NB4 (cell line): ENCODE measurements around the gene FRAS1.

ENCODE experiments used
- CTCF ChIP-seq: IDR thresholded peaks from one replicate; pipeline ENCODE4 v1.5.1; 2012; ENCODE audit warnings: low read depth, low read length
- MAX ChIP-seq: IDR thresholded peaks from 2 replicates; pipeline ENCODE4 v1.6.1; 2011; ENCODE audit warnings: low read depth, low read length
- POLR2A ChIP-seq: IDR thresholded peaks from 2 replicates; pipeline ENCODE4 v1.6.1; 2011; ENCODE audit warnings: mild to moderate bottlenecking; ENCODE audit not compliant: insufficient read length; ENCODE audit errors: extremely low read depth

GRCh38 chr4:78024576-78025091 is 32.5 kb upstream of the FRAS1 start:
- TF ChIP-seq CTCF (no peak), POLR2A (no peak), MAX (no peak)
